Fibroblast of villous mesenchyme (primary cell): ENCODE measurements around the gene ZNF407. TPM values are rescaled to one million over a fixed set of nuclear protein-coding genes. Genes with fewer than 3 reads are reported as not detected.

ENCODE experiments used
- DNase-seq: peaks from one replicate; pipeline ENCODE4 v3.0.0-alpha.2; 2010; ENCODE audit warnings: low read depth
- H3K4me3 ChIP-seq: 2 replicates; pipeline ENCODE4 v1.5.1; 2011; ENCODE audit warnings: low read depth, mild to moderate bottlenecking, low read length
- CTCF ChIP-seq: IDR thresholded peaks from 2 replicates; pipeline ENCODE4 v1.5.1; 2012; ENCODE audit warnings: low read depth, mild to moderate bottlenecking, low read length; ENCODE audit not compliant: insufficient read depth
- total RNA-seq: library from RNA; depleted of rRNA; stranded (reverse); fragments of >200 nt; gene quantifications from 2 replicates; pipeline ENCODE4 v1.2.3, GENCODE V29; 2012

The ZNF407 gene
- total RNA-seq, 1 donor: 22.0 TPM

GRCh38 chr18:74897971-74898657 lies 300.4 kb downstream of the ZNF407 start:
- no peak overlapping the region for H3K4me3 ChIP-seq
- peak; percentile 42 for DNase-seq
- no peak for TF ChIP-seq CTCF

- H3K4me3 ChIP-seq: no peak overlapping the region
- TF ChIP-seq CTCF: no peak
- no peak for DNase-seq
Observed at GRCh38 chr18:74898965-74899364, 301.3 kb downstream of the ZNF407 start.

GRCh38 chr18:74899554-74899953 lies 301.9 kb downstream of the ZNF407 start:
- DNase-seq: no peak
- TF ChIP-seq CTCF: no peak

GRCh38 chr18:74901362-74902146 lies 303.9 kb downstream of the ZNF407 start:
- H3K4me3 ChIP-seq: no peak overlapping the region
- TF ChIP-seq CTCF: no peak
- DNase-seq: peak; percentile 11

More at GRCh38 chr18:74899554-74899953, 301.9 kb downstream of the ZNF407 start:
- H3K4me3 ChIP-seq: no peak overlapping the region

- DNase-seq: no peak
- no peak overlapping the region for H3K4me3 ChIP-seq
- TF ChIP-seq CTCF: no peak
Observed at GRCh38 chr18:74902147-74902455, 304.4 kb downstream of the ZNF407 start.

GRCh38 chr18:74905247-74905646 lies 307.6 kb downstream of the ZNF407 start:
- no peak for DNase-seq

More at GRCh38 chr18:74905247-74905646, 307.6 kb downstream of the ZNF407 start:
- TF ChIP-seq CTCF: no peak
- no peak overlapping the region for H3K4me3 ChIP-seq
